GM10248 (cell line): Measurements from ENCODE around the gene CLIC6.

Experiments used
- CTCF ChIA-PET: fragments of 300-600 bp; sonication (Branson Sonifier 250); formaldehyde crosslinking; extraction: SDS; loops from one replicate; lab custom pipeline; 2021; ENCODE audit warnings: antibody characterized with exemption; lab: Yijun Ruan, JAX
- POLR2A ChIA-PET: fragments of 350-650 bp; sonication (Branson Sonifier 250); formaldehyde crosslinking; extraction: SDS; loops from one replicate; lab custom pipeline; 2020; ENCODE audit warnings: antibody characterized with exemption; lab: Yijun Ruan, JAX
- DNase-seq: peaks from one replicate; pipeline ENCODE4 v3.0.0; 2012; ENCODE audit errors: extremely low spot score
- CTCF ChIP-seq: IDR thresholded peaks from 2 replicates; pipeline ENCODE4 v1.5.1; 2012; ENCODE audit warnings: mild to moderate bottlenecking, low read depth; ENCODE audit errors: extremely low read depth, missing control alignments, control extremely low read depth

Gene CLIC6

GRCh38 chr21:34675871-34676270, 7.1 kb downstream of the CLIC6 start:
- no peak for DNase-seq
- POLR2A ChIA-PET, result no interaction called here
- TF ChIP-seq CTCF, result no peak
- CTCF ChIA-PET, result interaction anchor here (0.5 to 2.7 kb wide), 3 partner anchors 10 to 17 kb away, joined by 3 to 13 read pairs (median 4); no protein-coding TSS in a partner anchor

DNA sequence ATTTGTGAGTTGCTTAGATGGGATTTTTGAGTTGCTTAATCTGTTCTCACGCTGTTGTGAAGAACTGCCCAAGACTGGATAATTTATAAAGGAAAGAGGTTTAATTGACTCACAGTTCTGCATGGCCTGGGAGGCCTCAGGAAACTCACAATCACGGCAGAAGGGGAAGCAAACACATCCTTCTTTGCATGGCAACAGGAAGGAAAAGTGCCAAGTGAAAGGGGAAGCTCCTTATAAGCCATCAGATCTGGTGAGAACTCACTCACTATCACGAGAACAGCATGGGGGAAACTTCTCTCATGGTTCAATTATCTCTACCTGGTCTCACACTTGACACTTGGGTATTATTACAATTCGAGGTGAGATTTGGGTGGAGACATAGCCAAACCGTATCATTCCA, 10.3 kb downstream of the CLIC6 start:
- ChIA-PET CTCF (no interaction called here), POLR2A (no interaction called here)
- no peak for TF ChIP-seq CTCF
- no peak for DNase-seq

- POLR2A ChIA-PET, result no interaction called here
- CTCF ChIA-PET, result interaction anchor here (1.1 to 2.0 kb wide), 3 partner anchors 8 to 11 kb away, joined by 3 to 7 read pairs (median 4); no protein-coding TSS in a partner anchor
- TF ChIP-seq CTCF, result no peak
- no peak for DNase-seq
These were observed 15.5 kb downstream of the CLIC6 start for GRCh38 chr21:34684174-34684876.

DNA sequence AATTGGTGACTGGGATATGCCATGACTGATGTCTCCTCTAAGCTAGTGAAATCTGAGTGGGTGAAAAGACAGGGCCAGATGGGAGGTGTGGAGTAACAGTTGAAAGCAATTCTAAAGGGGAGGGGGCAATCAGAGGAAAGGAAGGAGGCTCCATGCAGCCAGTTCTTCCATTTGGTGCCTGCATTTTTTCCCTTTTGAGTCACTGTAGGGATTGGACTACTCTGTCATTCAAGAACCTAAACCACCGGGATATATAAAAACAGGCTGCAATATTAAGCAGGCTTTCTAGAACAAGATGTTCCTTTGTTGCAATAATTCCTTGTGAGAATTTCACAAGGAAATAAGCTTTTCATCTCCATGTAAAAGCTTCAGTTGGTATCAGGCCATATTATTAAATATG, 18.3 kb downstream of the CLIC6 start:
- POLR2A ChIA-PET, result no interaction called here
- CTCF ChIA-PET, result interaction anchor here (0.6 to 3.9 kb wide), 11 partner anchors 9 to 1152 kb away, joined by 3 to 19 read pairs (median 5); no protein-coding TSS in a partner anchor
- no peak for DNase-seq
- no peak for TF ChIP-seq CTCF

DNA sequence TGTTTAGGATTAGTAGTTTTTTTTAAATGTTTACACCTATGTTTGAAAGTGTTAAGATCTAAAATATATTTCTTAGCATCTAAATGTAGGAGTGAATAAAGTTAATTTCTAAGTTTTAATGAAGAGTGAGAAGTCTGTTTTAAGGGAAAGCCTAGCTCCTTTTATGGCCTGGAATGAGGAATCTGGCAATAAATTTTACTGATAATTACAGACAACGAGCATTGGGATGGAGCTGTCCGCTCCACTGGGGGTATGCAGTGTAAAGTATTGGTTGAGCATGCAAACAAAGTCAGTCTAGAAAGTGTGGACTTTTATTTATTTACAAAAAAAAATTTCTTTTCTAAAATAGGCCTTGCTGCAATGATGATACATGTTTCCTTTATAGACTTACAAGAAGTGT, 19.0 kb downstream of the CLIC6 start:
- ChIA-PET POLR2A (no interaction called here), CTCF (interaction anchor here (0.6 to 3.9 kb wide), 16 partner anchors 9 to 1253 kb away, joined by 3 to 19 read pairs (median 4); no protein-coding TSS in a partner anchor)
- DNase-seq, result no peak
- TF ChIP-seq CTCF, result no peak

DNA sequence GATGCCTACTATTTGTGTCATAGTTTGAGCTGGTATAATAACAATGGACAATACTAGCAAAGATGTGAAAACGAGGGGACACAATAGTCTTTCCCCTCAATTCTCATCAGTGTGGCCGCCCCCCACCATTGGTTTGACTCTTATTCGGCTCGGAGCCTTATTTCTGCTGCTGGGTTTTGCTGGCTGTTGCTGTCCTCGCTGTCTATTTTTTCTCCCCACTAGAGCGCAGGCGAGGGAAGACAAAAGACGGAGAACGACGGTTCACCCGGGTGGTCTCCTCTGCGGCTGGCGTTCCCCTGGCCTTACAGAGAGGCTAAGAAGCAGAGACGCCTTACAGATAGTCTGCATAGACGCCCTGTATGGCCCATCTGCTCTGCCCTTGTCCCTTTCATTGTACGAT, 19.4 kb downstream of the CLIC6 start:
- no peak for DNase-seq
- ChIA-PET POLR2A (no interaction called here), CTCF (interaction anchor here (0.7 to 3.9 kb wide), 21 partner anchors 8 to 1252 kb away, joined by 3 to 19 read pairs (median 4); no protein-coding TSS in a partner anchor)
- TF ChIP-seq CTCF, result peak; percentile 39
